SKM-1 (cell line): ENCODE data around the gene FNDC3B.
"Not testable (repeated sequence)": the region's sequence is repeated elsewhere in the genome, so short reads cannot be mapped to it uniquely, and the experiment has no call there.

ENCODE experiments used
- DNase-seq: peaks from one replicate; lab custom pipeline; 2025; ENCODE audit not compliant: unreplicated experiment; lab: John Stamatoyannopoulos, UW

Gene FNDC3B

DNA sequence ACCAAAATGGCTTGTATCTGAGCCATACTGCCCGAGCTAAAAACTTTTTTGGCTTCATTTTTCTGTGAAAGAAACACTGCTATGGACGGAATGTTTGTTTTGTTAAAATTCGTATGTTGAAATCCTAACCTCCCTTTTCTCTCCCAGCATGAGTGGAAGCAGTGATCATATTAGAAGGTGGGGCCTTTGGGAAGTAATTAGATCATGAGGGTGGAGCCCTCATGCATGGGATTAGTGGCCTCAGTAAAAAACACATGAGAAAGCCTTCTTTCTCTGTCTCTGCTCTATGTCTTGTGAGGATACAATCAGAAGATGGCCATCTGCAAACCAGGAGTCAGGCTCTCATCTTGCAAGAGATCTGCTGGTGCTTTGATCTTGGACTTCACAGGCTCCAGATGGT lies 7.4 kb upstream of the FNDC3B start:
- DNase-seq = no peak

DNA sequence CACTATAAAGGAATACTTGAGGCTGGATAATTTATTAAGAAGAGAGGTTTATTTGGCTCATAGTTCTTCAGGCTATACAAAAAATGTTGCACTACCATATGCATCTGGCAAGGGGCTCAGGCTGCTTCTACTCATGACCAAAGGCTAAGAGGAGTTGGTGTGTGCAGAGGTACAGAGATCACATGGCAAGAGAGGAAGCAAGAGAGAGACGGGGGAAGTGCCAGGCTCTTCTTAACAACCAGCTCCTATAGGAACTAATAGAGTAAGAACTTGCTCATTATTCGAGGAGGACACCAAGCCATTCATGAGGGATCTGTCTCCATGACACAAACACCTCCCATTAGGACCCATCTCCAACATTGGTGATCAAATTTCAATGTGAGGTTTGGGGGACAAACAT lies 6.0 kb upstream of the FNDC3B start:
- no peak for DNase-seq

DNA sequence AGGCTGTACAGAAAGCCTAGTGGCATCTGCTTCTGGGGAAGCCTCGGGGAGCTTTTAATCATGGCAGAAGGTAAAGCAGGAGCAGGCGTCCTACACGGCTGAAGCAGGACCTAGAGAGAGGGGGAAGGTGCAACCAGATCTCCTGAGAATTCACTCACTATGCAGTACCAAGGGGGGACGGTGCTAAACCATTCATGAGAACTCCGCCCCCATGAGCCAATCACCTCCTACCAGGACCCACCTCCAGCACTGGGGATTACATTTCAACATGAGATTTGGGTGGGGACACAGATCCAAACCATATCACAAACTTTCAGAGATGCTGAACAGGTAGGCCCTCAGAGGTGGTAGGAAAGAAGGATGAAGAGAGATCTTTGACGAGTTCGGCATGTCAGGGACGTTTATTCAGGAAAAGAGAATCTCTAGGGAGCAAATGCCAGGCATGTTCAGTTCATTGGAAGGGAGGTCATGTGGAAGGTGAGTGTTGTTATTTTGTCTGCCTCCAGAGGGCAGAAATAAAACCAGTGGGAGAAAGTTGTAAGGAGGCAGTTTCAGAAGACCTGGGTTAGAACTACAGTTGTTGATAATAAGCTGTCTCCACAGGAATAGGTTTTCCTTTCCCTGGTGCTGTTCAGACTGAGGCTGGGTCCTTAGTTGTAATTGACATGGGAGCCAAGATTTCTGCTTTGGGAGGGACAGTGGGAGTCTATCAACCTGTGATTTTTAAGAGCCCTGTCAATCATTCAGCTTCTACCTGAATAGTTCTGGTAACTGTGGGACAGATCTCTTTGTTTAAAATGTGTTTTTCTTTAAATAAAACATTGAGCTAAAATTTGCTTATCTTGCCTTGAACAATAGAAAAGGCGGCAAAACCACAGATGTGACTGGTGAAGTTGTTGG lies 4.3 kb upstream of the FNDC3B start:
- no peak for DNase-seq

DNA sequence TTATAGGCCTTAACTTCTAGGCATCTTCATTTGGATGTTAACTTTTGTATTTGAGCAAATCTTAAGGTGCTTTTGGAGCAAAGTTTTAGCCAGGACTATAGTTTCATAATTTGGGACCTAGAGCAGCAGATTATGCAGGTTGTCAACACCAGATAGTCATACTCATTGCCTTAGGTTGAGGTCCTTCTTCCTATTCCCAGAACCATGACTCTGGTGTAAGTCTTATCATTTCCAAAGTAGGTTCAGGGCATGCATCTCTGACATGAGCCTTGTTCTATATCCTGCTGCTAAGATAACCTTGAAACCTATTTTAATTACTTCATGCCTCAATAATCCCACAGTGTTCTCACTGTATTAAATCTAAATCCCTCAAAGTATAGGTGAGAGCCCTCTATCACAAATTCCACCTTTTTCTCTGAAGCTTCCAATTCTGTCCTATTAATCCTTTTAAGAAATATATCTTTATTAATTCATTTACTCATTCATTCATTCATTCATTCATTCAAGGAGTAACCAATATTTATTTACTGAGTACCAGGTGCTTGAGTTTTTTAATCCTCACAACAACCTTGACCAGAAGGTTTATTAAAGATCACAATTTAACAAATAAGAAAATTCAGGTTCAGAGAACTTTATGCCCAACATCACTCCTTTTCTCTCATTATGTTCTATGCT lies 2.7 kb upstream of the FNDC3B start:
- no peak for DNase-seq

DNA sequence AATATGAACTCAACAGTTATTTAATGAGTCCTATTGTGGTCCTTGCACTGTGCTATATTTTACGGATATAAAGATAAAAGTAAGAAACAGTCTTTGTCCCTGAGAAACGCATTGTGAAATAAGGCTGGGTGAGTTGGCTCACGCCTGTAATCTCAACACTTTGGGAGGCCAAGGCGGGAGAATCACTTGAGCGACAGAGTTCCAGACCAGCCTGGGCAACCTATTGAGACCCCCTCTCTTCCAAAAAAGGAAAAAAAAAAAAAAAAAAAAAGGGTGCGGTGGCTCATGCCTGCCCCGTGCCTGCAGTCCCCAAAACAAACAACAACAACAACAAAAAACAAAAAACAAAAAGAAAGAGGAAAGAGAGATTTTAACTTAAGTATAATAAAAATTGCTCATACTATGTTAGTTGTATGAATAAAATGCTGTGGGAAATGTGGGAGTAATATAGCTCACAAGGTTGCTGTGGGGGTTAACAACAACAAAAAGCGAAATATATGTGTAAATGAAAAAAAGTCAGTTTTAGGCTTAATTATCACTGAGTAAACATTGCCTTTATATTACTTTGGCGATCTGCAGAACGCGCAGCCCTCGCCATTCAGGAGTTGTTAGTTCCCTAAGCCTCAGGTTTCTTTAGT lies 461 bp upstream of the FNDC3B start:
- no peak for DNase-seq

- no peak for DNase-seq
Observed at GRCh38 chr3:172040078-172040980, 951 bp downstream of the FNDC3B start.

- DNase-seq = no peak
Observed at GRCh38 chr3:172040981-172041963, 1.9 kb downstream of the FNDC3B start.

DNA sequence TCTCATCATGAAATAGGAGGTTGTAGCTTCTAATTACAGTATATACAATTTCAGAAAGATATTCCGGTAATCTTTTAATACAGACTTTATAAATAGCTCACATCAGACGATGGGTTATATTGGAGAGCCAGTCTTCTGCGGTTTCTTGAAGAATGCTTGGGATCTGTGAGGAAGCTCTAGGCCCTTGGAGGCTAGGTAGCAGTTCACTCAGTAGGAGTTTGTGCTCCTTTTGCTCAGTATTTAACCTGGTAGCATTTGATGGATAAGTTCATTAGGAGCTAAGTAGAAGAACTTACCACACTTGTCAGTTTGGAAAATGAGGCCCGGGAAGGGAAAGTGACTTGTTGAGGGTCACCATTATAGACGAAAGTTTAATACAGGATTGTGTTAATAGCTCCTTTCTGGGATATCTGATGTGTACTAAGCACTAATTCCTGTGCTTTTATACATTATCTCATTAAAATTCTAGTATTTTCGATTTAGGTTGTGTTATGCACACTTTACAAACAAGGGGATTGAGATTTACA lies 2.8 kb downstream of the FNDC3B start:
- no peak for DNase-seq

DNA sequence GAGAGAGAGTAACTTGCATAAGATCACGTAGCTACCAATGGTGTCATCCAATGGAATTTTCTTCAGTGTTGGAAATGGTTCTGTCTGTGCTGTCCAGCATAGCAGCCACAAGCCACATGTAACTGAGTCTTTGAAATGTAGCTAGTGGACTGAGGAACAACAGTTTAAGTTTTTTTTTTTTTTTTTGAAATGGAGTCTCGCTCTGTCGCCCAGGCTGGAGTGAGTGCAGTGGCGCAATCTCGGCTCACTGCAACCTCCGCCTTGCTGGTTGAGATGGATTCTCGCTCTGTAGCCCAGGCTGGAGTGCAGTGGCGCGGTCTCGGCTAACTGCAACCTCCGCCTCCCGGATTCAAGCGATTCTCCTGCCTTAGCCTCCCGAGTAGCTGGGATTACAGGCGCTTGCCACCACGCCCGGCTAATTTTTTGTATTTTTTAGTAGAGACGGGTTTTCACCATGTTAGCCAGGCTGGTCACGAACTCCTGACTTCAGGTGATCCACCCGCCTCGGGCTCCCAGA lies 3.3 kb downstream of the FNDC3B start:
- DNase-seq = not testable (repeated sequence)

DNA sequence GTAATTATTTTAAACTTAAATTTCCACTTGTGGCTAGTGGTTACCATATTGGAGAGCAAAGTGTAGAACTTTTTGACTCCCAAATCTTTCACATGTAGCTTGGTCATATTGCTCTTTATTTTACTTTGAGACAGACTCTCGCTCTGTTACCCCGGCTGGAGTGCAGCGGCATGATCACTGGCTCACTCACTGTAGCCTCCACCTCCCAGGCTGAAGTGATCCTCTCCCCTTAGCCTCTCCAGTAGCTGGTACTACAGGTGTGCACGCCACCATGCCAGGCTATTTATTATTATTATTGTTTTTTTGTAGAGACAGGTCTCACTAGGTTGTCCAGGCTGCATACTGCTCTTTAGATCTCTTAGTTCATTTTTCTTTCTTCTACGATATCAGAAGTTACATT lies 3.9 kb downstream of the FNDC3B start:
- DNase-seq = no peak

- no peak for DNase-seq
Observed at GRCh38 chr3:172043766-172044165, 4.4 kb downstream of the FNDC3B start.

GRCh38 chr3:172044833-172045585 lies 5.6 kb downstream of the FNDC3B start:
- no peak for DNase-seq

DNA sequence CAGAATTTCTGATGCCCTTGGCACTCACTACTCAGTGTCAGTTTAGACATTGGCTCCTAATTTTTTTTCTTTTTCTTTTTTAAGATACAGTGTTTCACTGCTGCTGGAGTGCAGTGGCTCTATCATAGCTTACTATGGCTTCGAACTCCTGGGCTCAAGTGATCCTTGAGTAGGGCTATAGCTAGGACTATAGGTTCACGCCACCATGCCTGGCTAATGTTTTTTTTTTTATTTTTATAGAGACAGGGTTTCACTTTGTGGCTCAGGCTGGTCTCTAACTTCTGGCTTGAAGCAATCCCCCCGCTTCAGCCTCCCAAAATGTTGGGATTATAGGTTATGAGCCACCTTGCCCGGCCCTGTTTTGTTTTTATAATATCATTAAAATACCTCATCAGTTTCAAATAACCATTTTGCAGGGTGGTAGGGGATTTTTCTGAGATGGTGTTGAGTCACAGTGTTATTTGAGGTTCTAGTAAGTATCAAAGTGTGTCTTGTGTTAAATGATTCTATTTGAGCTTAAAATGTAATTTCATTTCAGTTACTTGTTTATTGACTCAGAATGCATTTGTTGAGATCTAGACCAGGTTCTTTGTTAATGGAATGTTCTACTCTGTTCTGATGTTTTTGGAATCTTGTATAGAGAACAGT lies 7.0 kb downstream of the FNDC3B start:
- no peak for DNase-seq

DNA sequence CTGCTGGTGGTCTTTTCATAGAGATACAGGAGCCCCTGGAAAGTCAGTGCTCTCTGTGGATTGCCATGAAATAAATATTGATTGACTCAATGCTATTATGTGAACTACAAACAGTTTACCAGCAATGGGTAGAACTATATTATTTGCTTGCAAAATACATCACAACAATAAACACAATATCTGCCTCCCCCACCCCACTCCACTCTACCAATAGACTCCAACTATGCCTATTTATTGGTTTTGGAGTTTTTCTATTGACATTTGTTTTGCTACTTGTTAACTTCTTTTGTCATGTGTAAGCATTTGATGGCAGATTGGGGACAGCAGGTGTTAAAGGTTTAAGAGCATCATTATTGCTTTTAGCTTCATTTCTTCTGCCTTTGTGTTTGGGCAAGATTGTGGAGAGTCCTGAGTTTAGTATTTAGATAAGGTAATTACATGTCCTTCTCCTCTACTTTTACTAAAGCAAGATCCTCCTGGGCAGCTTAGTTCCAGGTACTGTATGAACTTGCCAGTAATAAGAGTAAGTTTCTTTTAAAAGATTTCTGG lies 8.3 kb downstream of the FNDC3B start:
- DNase-seq = no peak

DNA sequence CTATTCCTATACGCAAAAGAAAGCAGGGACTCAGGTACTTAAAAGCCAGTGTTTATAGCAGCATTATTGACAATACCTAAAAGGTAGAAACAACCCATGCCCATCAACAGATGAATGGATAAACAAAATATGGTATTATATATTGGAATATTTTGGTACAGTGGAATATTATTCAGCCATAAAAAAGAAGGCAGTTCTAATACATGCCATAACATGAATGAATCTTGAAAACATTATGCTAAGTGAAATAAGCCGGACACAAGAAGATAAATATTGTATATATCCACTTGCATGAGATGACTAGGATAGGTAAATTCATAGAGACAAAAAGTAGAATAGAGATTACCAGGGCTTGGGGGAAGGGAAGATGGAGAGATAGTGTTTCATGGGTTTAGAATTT lies 9.2 kb downstream of the FNDC3B start:
- no peak for DNase-seq

- no peak for DNase-seq
Observed at GRCh38 chr3:172051310-172051956, 12.1 kb downstream of the FNDC3B start.

- DNase-seq = no peak
Observed at GRCh38 chr3:172051957-172052354, 12.6 kb downstream of the FNDC3B start.
